Measurements from ENCODE around the gene ZNF480. TPM values are rescaled to one million over a fixed set of nuclear protein-coding genes. Genes with fewer than 3 reads are reported as not detected.

The ZNF480 gene
- total and polyA plus RNA-seq, 2 of the 8 experiments (the other 6 are each of a cell fraction or from before 2014, with no cell fraction given): 3.4 to 32.9 TPM

GRCh38 chr19:52336117-52336790 is 39.3 kb downstream of the ZNF480 start, which contains the start of gene ZNF610 (continued):
- TF ChIP-seq ATF3 (IDR thresholded peaks at IDR 0.05; ENCODE audit: insufficient read depth, low read depth, low read length): no peak
- TF ChIP-seq GTF2F1 (IDR thresholded peaks at IDR 0.05; ENCODE audit: borderline replicate concordance, low read depth, low read length): no peak
- peak; percentile 84 for TF ChIP-seq KDM4A (IDR thresholded peaks at IDR 0.05; ENCODE audit: low read depth, low read length, severe bottlenecking)
- TF ChIP-seq MAFK (IDR thresholded peaks at IDR 0.05; ENCODE audit: low read depth, low read length): no peak
- peak; percentile 16; the same call in 1 of the 2 replicates for TF ChIP-seq BACH1 (IDR thresholded peaks at IDR 0.05; ENCODE audit: low read length)
- TF ChIP-seq JUN (IDR thresholded peaks at IDR 0.05; ENCODE audit: low read depth, low read length): no peak
- TF ChIP-seq SRF (IDR thresholded peaks at IDR 0.05; ENCODE audit: low read depth, low read length): no peak
- no peak for TF ChIP-seq RAD21 (IDR thresholded peaks at IDR 0.05 in 1 of 2, conservative IDR thresholded peaks at IDR 0.05 in 1 of 2; ENCODE audit: low read depth in 2 of 2, low read length in 2 of 2)
- TF ChIP-seq SP1 (IDR thresholded peaks at IDR 0.05; ENCODE audit: low read depth, low read length): no peak
- peak; percentile 62 for TF ChIP-seq MAX (IDR thresholded peaks at IDR 0.05)
- TF ChIP-seq NANOG (IDR thresholded peaks at IDR 0.05; ENCODE audit: insufficient read depth, low read depth, low read length, poor library complexity, severe bottlenecking): no peak
- no peak for TF ChIP-seq KDM1A (IDR thresholded peaks at IDR 0.05; ENCODE audit: borderline replicate concordance, low read length)
- TF ChIP-seq JUND (IDR thresholded peaks at IDR 0.05; ENCODE audit: low read length): no peak
- TF ChIP-seq RXRA (IDR thresholded peaks at IDR 0.05; ENCODE audit: insufficient read depth, low read depth, low read length): no peak
- TF ChIP-seq CHD2 (IDR thresholded peaks at IDR 0.05; ENCODE audit: low read length): no peak
- no peak; the same call in 1 of the 2 replicates for TF ChIP-seq EGR1 (IDR thresholded peaks at IDR 0.05; ENCODE audit: borderline replicate concordance, low read depth, low read length)
- no peak for TF ChIP-seq CEBPB (IDR thresholded peaks at IDR 0.05; ENCODE audit: low read depth, low read length)
- TF ChIP-seq GABPA (IDR thresholded peaks at IDR 0.05; ENCODE audit: borderline replicate concordance, insufficient read depth, low read length): no peak
- TF ChIP-seq SUZ12 (IDR thresholded peaks at IDR 0.05; ENCODE audit: low read length): no peak
- TF ChIP-seq CBX5 (IDR thresholded peaks at IDR 0.05; ENCODE audit: low read depth, low read length): no peak
- no peak for TF ChIP-seq CTBP2 (IDR thresholded peaks at IDR 0.05; ENCODE audit: borderline replicate concordance, insufficient read depth, insufficient read length, low read length)
- TF ChIP-seq POLR2AphosphoS5 (IDR thresholded peaks at IDR 0.05; ENCODE audit: low read depth, low read length): peak; percentile 85
- no peak for TF ChIP-seq TEAD4 (IDR thresholded peaks at IDR 0.05; ENCODE audit: low read depth, low read length)
- no peak for TF ChIP-seq HDAC6 (IDR thresholded peaks at IDR 0.05; ENCODE audit: low read depth, low read length)
- no peak for TF ChIP-seq ZNF274 (IDR thresholded peaks at IDR 0.05; ENCODE audit: borderline replicate concordance, extremely low read depth, low read length)

Measured in H1 (cell line).